ENCODE results near the gene LRIT1.

The LRIT1 gene

GRCh38 chr10:84256510-84257342 is 15.4 kb upstream of the LRIT1 start:
- Histone ChIP-seq H3K27ac (peak overlapping the region; percentile 6; the same call in 1 of the 2 replicates), H3K27me3 (ENCODE audit: insufficient read depth, low read depth, severe bottlenecking) (no peaks in the 10 kb centered on the region), H3K9me3 (ENCODE audit: severe bottlenecking) (no peaks in the 10 kb centered on the region), H3K4me3 (ENCODE audit: low read depth, low read length) (no peak overlapping the region), H3K36me3 (no peaks in the 10 kb centered on the region)
- peak; percentile 70 for TF ChIP-seq CTCF (IDR thresholded peaks at IDR 0.05; ENCODE audit: low read depth, low read length)
- peak; percentile 72 for DNase-seq

- TF ChIP-seq CTCF (IDR thresholded peaks at IDR 0.05; ENCODE audit: low read depth, low read length): no peak
- Histone ChIP-seq H3K9me3 (ENCODE audit: severe bottlenecking) (no peaks in the 10 kb centered on the region), H3K27ac (no peak overlapping the region), H3K27me3 (ENCODE audit: insufficient read depth, low read depth, severe bottlenecking) (no peaks in the 10 kb centered on the region), H3K36me3 (no peaks in the 10 kb centered on the region), H3K4me3 (ENCODE audit: low read depth, low read length) (no peak overlapping the region)
- DNase-seq: no peak
Measured at GRCh38 chr10:84254552-84255478, 13.5 kb upstream of the LRIT1 start.

- no peak for DNase-seq
- Histone ChIP-seq H3K27me3 (ENCODE audit: insufficient read depth, low read depth, severe bottlenecking) (no peaks in the 10 kb centered on the region), H3K36me3 (no peaks in the 10 kb centered on the region), H3K9me3 (ENCODE audit: severe bottlenecking) (no peaks in the 10 kb centered on the region), H3K27ac (no peak overlapping the region), H3K4me3 (ENCODE audit: low read depth, low read length) (no peak overlapping the region)
- no peak for TF ChIP-seq CTCF (IDR thresholded peaks at IDR 0.05; ENCODE audit: low read depth, low read length)
Measured at GRCh38 chr10:84248794-84249193, 7.4 kb upstream of the LRIT1 start.

GRCh38 chr10:84247496-84247895 is 6.2 kb upstream of the LRIT1 start:
- no peaks in the 10 kb centered on the region for H3K9me3 ChIP-seq (ENCODE audit: severe bottlenecking)
- no peak overlapping the region for H3K4me3 ChIP-seq (ENCODE audit: low read depth, low read length)
- H3K36me3 ChIP-seq: no peaks in the 10 kb centered on the region
- H3K27me3 ChIP-seq (ENCODE audit: insufficient read depth, low read depth, severe bottlenecking): no peaks in the 10 kb centered on the region
- H3K27ac ChIP-seq: no peak overlapping the region
- no peak for DNase-seq
- TF ChIP-seq CTCF (IDR thresholded peaks at IDR 0.05; ENCODE audit: low read depth, low read length): no peak

GRCh38 chr10:84244651-84245270 is 3.4 kb upstream of the LRIT1 start, which contains the start of gene RGR:
TSS of gene RGR (plus strand) at chr10:84245053. CDS start at chr10:84245091, 38 bp downstream.
- no peaks in the 10 kb centered on the region for H3K36me3 ChIP-seq
- peak within 1 kb of the TSS; percentile 91 for H3K27ac ChIP-seq
- no peak for TF ChIP-seq CTCF (IDR thresholded peaks at IDR 0.05; ENCODE audit: low read depth, low read length)
- DNase-seq: peak; percentile 91
- no peaks in the 10 kb centered on the region for H3K27me3 ChIP-seq (ENCODE audit: insufficient read depth, low read depth, severe bottlenecking)
- H3K9me3 ChIP-seq (ENCODE audit: severe bottlenecking): no peaks in the 10 kb centered on the region
- H3K4me3 ChIP-seq (ENCODE audit: low read depth, low read length): peak within 1 kb of the TSS; percentile 41
